BE2C (cell line): ENCODE measurements around the gene CYP8B1.

Source experiments
- DNase-seq: peaks from one replicate; pipeline ENCODE4 v3.0.0-alpha.2; 2020
- H3K27me3 ChIP-seq: fragments of 250-450 bp; sonication (Bioruptor Pico); 2 replicates; pipeline ENCODE4 v1.5.1; 2020; ENCODE audit warnings: mild to moderate bottlenecking
- H3K36me3 ChIP-seq: fragments of 250-450 bp; sonication (Bioruptor Pico); 2 replicates; pipeline ENCODE4 v1.5.1; 2020; ENCODE audit warnings: mild to moderate bottlenecking
- H3K4me1 ChIP-seq: fragments of 250-450 bp; sonication (Bioruptor Pico); 2 replicates; pipeline ENCODE4 v1.5.1; 2020
- H3K4me3 ChIP-seq: 2 replicates; pipeline ENCODE4 v1.5.1; 2011; ENCODE audit warnings: low read depth, low read length
- H3K9me3 ChIP-seq: fragments of 250-450 bp; sonication (Bioruptor Pico); 2 replicates; pipeline ENCODE4 v1.5.1; 2020
- CTCF ChIP-seq: IDR thresholded peaks from 2 replicates; pipeline ENCODE4 v1.5.1; 2012; ENCODE audit warnings: mild to moderate bottlenecking, low read depth, low read length

Gene CYP8B1

GRCh38 chr3:42852441-42852840, 23.2 kb downstream of the CYP8B1 start:
- Histone ChIP-seq H3K4me3 (no peak overlapping the region), H3K4me1 (no peaks in the 10 kb centered on the region), H3K9me3 (no peaks in the 10 kb centered on the region), H3K27me3 (no peaks in the 10 kb centered on the region), H3K36me3 (no peaks in the 10 kb centered on the region)
- DNase-seq = peak; percentile 8
- TF ChIP-seq CTCF = no peak

- TF ChIP-seq CTCF = no peak
- no peaks in the 10 kb centered on the region for H3K27me3 ChIP-seq
- no peak for DNase-seq
- no peak overlapping the region for H3K4me3 ChIP-seq
- no peaks in the 10 kb centered on the region for H3K36me3 ChIP-seq
- no peaks in the 10 kb centered on the region for H3K9me3 ChIP-seq
- no peaks in the 10 kb centered on the region for H3K4me1 ChIP-seq
Observed at GRCh38 chr3:42851228-42851834, 24.3 kb downstream of the CYP8B1 start.

GRCh38 chr3:42850263-42850662, 25.4 kb downstream of the CYP8B1 start:
- Histone ChIP-seq H3K36me3 (no peaks in the 10 kb centered on the region), H3K27me3 (no peaks in the 10 kb centered on the region), H3K9me3 (no peaks in the 10 kb centered on the region), H3K4me1 (no peaks in the 10 kb centered on the region), H3K4me3 (no peak overlapping the region)
- TF ChIP-seq CTCF = no peak
- DNase-seq = no peak

GRCh38 chr3:42849017-42849416, 26.7 kb downstream of the CYP8B1 start:
- Histone ChIP-seq H3K36me3 (no peaks in the 10 kb centered on the region), H3K4me3 (no peak overlapping the region), H3K4me1 (no peaks in the 10 kb centered on the region), H3K9me3 (no peaks in the 10 kb centered on the region), H3K27me3 (no peaks in the 10 kb centered on the region)
- no peak for TF ChIP-seq CTCF
- DNase-seq = no peak

GRCh38 chr3:42847731-42848130, 27.9 kb downstream of the CYP8B1 start:
- Histone ChIP-seq H3K36me3 (no peaks in the 10 kb centered on the region), H3K9me3 (no peaks in the 10 kb centered on the region), H3K4me3 (no peak overlapping the region), H3K4me1 (no peaks in the 10 kb centered on the region), H3K27me3 (no peaks in the 10 kb centered on the region)
- no peak for TF ChIP-seq CTCF
- no peak for DNase-seq

- DNase-seq = no peak
- Histone ChIP-seq H3K27me3 (no peaks in the 10 kb centered on the region), H3K4me1 (no peaks in the 10 kb centered on the region), H3K4me3 (no peak overlapping the region), H3K9me3 (no peaks in the 10 kb centered on the region), H3K36me3 (no peaks in the 10 kb centered on the region)
- TF ChIP-seq CTCF = no peak
Observed at GRCh38 chr3:42846685-42847522, 28.8 kb downstream of the CYP8B1 start.
